MCF 10A (cell line): ENCODE data around the gene APBA2. TPM values are rescaled to one million over a fixed set of nuclear protein-coding genes. Genes with fewer than 3 reads are reported as not detected.

Experiments
- BruUV-seq: library from RNA; stranded (reverse); fragments of 400-500 nt; replicated peaks from 2 replicates; lab custom pipeline; 2021; lab: Mats Ljungman, UMichigan
- CTCF ChIA-PET: fragments of 300-600 bp; sonication (Branson Sonifier 250); formaldehyde crosslinking; extraction: SDS; loops from one replicate; lab custom pipeline; 2021; ENCODE audit warnings: antibody characterized with exemption, inconsistent platforms; lab: Yijun Ruan, JAX
- POLR2A ChIA-PET: fragments of 300-600, 350-650 bp; sonication (Branson Sonifier 250); formaldehyde crosslinking; extraction: SDS; loops from one replicate; lab custom pipeline; 2020; ENCODE audit warnings: antibody characterized with exemption, inconsistent platforms; lab: Yijun Ruan, JAX
- DNase-seq: peaks from one replicate; pipeline ENCODE4 v3.0.0-alpha.2; 2018; ENCODE audit not compliant: unreplicated experiment
- H3K27ac Mint-ChIP-seq: one replicate; pipeline ENCODE4 v1.8.0; 2022; ENCODE audit warnings: mild to moderate bottlenecking, low read depth, mixed read lengths; ENCODE audit not compliant: unreplicated experiment
- H3K27me3 Mint-ChIP-seq: one replicate; pipeline ENCODE4 v1.8.0; 2022; ENCODE audit warnings: mixed read lengths; ENCODE audit not compliant: insufficient read depth, unreplicated experiment
- H3K36me3 Mint-ChIP-seq: one replicate; pipeline ENCODE4 v1.8.0; 2022; ENCODE audit warnings: mild to moderate bottlenecking, moderate library complexity, mixed read lengths; ENCODE audit not compliant: insufficient read depth, unreplicated experiment
- H3K4me1 Mint-ChIP-seq: one replicate; pipeline ENCODE4 v1.8.0; 2022; ENCODE audit warnings: mixed read lengths; ENCODE audit not compliant: insufficient read depth, unreplicated experiment
- H3K4me3 Mint-ChIP-seq: one replicate; pipeline ENCODE4 v1.8.0; 2022; ENCODE audit warnings: mild to moderate bottlenecking, moderate library complexity, mixed read lengths; ENCODE audit not compliant: unreplicated experiment
- H3K9me3 Mint-ChIP-seq: one replicate; pipeline ENCODE4 v1.8.0; 2022; ENCODE audit warnings: mixed read lengths; ENCODE audit not compliant: unreplicated experiment
- CTCF ChIP-seq: fragments of 200-600 bp; IDR thresholded peaks from one replicate; pipeline ENCODE4 v1.8.0; 2022; ENCODE audit warnings: antibody characterized with exemption, mild to moderate bottlenecking; ENCODE audit not compliant: unreplicated experiment
- intact Hi-C: fragments of 100-400 bp; cut with micrococcal nuclease; formaldehyde crosslinking; loops from 2 replicates; pipeline ENCODE4 v1.14.1; 2022
- total RNA-seq: library from RNA; stranded (reverse); gene quantifications from 2 replicates; pipeline ENCODE4 v1.2.3, GENCODE V29; 2022

APBA2 gene
- total RNA-seq, 1 experiment from 2014 or later: not detected

- H3K4me1 Mint-ChIP-seq: no peaks in the 10 kb centered on the region
- BruUV-seq: no TSS peak
- H3K36me3 Mint-ChIP-seq: no peaks in the 10 kb centered on the region
- no peaks in the 10 kb centered on the region for H3K27me3 Mint-ChIP-seq
- CTCF ChIA-PET: no interaction called here
- DNase-seq: no peak
- H3K9me3 Mint-ChIP-seq: no peaks in the 10 kb centered on the region
- POLR2A ChIA-PET: no interaction called here
- no peak overlapping the region for H3K27ac Mint-ChIP-seq
- no peak overlapping the region for H3K4me3 Mint-ChIP-seq
- intact Hi-C loops: no loop called here
- TF ChIP-seq CTCF: no peak
Observed at GRCh38 chr15:28915041-28915810, 29.5 kb downstream of the APBA2 start.

DNA sequence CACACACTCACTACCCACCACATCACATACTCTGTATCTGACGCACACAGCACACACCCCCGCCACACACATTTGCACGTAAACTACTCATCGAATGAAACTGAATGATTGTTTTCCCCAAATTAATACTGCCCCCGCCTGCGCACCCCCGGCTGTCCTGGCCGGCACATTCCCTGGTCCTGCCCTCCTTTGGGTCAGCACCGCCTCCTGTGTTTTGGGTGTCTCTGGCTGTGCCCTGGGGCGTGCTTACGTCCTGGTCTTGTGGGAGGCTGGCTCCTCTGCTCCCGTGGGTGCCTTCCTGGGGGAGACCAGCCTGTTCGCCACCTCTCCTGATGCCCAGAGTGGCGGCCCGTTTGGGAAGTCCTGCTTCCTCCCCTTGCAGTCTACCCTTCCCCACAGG, 30.2 kb downstream of the APBA2 start:
- BruUV-seq: no TSS peak
- POLR2A ChIA-PET: no interaction called here
- Mint-ChIP-seq H3K4me1 (no peaks in the 10 kb centered on the region), H3K27ac (no peak overlapping the region), H3K4me3 (no peak overlapping the region), H3K27me3 (no peaks in the 10 kb centered on the region), H3K36me3 (no peaks in the 10 kb centered on the region), H3K9me3 (no peaks in the 10 kb centered on the region)
- CTCF ChIA-PET: no interaction called here
- DNase-seq: no peak
- intact Hi-C loops: no loop called here
- no peak for TF ChIP-seq CTCF

GRCh38 chr15:28917791-28918140, 32.0 kb downstream of the APBA2 start:
- Mint-ChIP-seq H3K4me1 (no peaks in the 10 kb centered on the region), H3K36me3 (no peaks in the 10 kb centered on the region), H3K27me3 (no peaks in the 10 kb centered on the region), H3K27ac (no peak overlapping the region), H3K4me3 (no peak overlapping the region), H3K9me3 (no peaks in the 10 kb centered on the region)
- DNase-seq: no peak
- ChIA-PET POLR2A (no interaction called here), CTCF (interaction anchor here (1.1 kb wide), 1 partner anchor 12 kb away, joined by 6 read pairs; no protein-coding TSS in a partner anchor)
- no peak for TF ChIP-seq CTCF
- intact Hi-C loops: no loop called here
- no TSS peak for BruUV-seq

DNA sequence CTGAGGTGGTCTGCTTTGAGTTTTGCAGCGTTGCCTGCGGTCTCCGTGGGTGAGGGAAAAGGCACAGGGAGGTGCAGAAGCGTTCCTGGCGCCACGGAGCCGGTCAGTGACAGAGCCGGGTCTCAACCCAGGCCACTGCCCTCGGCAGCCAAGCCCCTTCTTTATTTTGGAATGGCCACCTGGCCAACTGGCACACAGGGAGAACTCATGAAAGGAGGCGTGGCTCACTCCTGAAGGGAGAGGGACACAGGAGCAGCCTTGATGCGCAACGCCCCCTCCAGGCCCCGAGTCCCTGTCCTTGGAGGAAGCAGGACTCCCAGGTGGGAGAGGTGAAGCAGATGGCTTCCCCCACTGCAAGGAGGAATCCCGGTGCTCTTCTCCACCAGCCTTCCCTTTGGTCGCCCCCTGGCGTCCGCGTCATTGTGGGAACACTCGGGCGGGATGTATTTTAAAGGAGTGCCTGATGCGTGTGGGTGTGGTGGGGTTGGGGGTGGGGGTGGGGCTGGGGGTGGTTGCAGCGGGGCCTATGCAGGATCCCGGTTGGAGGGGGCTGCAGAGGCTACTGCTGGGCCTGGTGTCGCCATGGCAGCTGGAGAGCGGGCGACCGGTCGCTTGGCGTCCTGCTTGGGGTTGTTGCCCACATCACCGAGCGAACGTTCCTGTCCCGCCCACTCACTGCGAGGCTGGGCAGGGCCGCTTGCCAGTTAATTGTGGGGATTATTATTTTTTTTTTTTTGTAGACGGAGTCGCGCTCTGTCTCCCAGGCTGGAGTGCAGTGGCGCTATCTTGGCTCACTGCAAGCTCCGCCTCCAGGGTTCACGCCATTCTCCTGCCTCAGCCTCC, 32.6 kb downstream of the APBA2 start:
- POLR2A ChIA-PET: no interaction called here
- Mint-ChIP-seq H3K4me1 (no peaks in the 10 kb centered on the region), H3K9me3 (no peaks in the 10 kb centered on the region), H3K4me3 (no peak overlapping the region), H3K36me3 (no peaks in the 10 kb centered on the region), H3K27me3 (no peaks in the 10 kb centered on the region), H3K27ac (no peak overlapping the region)
- BruUV-seq: no TSS peak
- no peak for TF ChIP-seq CTCF
- intact Hi-C loops: no loop called here
- DNase-seq: no peak
- CTCF ChIA-PET: no interaction called here
